HG02970 (cell line): ENCODE measurements around the gene KRT36.

ENCODE experiments used
- ATAC-seq: cut with Tn5 transposase; IDR thresholded peaks from one replicate; pipeline ENCODE4 v1.9.1; 2021; ENCODE audit warnings: mild to moderate bottlenecking, moderate library complexity, moderate number of reproducible peaks; ENCODE audit not compliant: unreplicated experiment, low FRiP score

Gene KRT36

GRCh38 chr17:41504246-41504977 is 14.7 kb upstream of the KRT36 start:
- ATAC-seq: no peak

GRCh38 chr17:41503202-41503601 is 13.5 kb upstream of the KRT36 start:
- no peak for ATAC-seq

- ATAC-seq: no peak
Measured at GRCh38 chr17:41500131-41500911, 10.6 kb upstream of the KRT36 start.

GRCh38 chr17:41499714-41500113 is 10.0 kb upstream of the KRT36 start:
- no peak for ATAC-seq

- ATAC-seq: no peak
Measured at GRCh38 chr17:41498276-41498675, 8.6 kb upstream of the KRT36 start.

- no peak for ATAC-seq
Measured at GRCh38 chr17:41496803-41497484, 7.2 kb upstream of the KRT36 start.

DNA sequence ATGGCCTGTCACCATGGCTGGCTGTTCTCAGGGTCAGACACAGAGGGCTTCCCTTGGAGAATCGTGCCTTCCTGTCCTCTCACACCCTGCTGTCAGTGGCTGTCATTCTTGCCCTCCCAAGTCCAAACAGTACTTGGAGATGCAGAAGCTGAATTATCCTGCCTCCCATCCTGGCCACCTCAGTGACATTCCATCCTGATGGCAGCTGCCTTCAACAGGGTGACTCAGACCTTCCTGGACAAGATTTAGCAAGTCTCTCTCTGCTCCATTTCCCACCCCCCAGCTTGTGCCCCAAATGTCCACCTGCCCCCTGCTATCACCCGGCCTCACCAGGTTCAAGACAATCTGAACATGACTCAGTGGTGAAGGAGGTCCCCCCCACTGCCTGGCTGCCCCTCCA is 4.8 kb upstream of the KRT36 start:
- ATAC-seq: no peak

DNA sequence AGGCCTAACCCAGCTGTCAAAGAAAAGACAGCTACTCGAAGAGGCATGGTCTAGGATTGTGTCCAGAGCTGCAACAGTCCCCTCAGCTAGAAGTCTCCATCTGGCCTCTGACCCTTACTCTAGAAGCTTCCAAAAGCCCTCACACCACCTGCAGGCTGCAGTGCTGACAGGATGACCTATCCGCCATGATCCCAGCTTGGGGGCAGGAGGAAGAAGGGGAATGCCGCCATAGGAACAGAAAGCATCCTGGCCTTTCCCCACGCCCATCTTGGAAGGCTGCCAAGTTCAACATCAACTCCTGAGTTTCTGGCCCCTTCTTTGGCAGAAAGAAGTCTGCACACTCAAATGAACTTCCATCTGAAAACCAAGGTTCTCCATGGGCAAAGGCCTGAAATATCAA is 3.1 kb upstream of the KRT36 start:
- ATAC-seq: no peak

DNA sequence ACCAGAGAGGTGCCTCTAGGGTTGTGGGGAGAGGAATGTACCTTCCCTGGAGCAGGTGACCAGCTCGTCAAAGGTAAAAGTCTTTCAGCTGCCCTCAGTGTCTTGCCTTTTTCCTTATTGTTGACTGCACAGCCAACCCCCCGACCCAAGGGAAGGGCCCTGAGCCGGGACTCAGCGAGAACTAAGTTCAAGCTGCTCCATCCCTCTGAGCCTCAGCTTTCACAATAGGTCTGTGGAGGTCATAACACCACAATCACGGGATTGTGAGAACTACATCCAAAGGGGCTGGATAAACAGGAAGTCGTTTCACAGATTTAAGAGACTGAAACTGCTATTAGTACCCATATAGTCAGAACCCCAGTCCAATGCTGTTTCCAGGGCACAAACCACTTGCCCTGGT is 2.6 kb upstream of the KRT36 start:
- no peak for ATAC-seq

DNA sequence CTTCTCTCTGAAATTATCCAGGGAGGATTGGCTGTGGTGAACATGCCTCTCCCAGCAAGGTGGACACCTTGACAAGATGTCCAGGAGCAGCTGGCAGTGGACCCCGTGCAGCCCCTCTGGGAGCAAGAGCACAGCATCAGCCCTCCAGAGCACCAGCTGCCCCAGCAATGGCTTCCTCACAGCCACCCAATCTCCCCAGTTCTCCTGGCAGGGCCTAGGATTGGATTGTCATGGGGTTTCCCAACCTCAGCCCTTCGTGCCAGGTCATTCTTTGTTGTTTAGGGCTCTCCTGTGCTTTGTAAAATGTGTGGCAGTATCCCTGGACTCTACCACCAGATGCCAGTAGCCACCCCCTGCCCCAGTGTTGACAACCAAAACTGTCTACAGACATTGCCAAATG is 1.8 kb upstream of the KRT36 start:
- no peak for ATAC-seq

- ATAC-seq: no peak
Measured at GRCh38 chr17:41490000-41490990, 585 bp upstream of the KRT36 start.

- ATAC-seq: no peak
Measured at GRCh38 chr17:41486809-41487530, 2.7 kb downstream of the KRT36 start.

GRCh38 chr17:41486316-41486715 is 3.4 kb downstream of the KRT36 start:
- ATAC-seq: no peak

GRCh38 chr17:41484920-41485904 is 4.5 kb downstream of the KRT36 start:
- ATAC-seq: no peak

DNA sequence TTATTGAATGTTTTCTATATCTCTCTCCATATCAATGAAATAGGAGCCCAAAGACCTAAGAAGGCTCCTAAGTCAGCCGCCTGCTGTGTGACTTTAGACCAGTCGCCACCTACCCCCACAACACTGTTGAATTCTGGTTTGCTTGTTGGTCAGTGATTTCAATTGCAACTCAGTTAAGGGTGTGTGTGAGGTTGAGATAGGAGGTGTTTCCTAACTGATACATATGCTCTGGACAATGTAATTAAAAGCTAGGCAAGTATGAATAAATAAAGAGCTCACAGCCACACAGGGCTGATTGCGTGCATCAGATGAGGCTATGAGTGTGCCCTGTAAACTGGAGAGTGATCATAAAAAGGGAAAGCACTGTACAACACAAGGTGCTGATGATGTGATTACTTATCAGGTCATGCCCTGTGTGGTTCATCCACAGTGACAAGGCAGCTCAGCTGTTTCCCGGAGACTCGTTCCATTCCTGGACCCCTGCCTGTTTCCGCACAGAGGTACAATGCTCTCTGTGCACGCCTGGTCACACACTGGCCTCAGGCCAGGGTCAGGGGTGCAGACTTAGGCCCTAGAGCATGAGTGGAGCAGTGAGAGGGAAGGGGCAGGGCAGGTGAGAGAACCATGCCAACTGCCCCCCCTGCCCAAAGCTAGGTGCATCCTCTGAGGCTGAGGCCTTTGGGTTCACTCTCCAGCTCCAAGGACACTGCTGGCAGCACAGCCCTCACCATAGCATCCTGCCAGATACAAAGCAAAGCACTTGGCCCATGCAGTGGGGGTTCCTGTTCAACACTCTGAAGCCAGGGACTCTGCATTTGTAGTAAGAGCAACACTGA is 5.5 kb downstream of the KRT36 start:
- ATAC-seq: no peak

DNA sequence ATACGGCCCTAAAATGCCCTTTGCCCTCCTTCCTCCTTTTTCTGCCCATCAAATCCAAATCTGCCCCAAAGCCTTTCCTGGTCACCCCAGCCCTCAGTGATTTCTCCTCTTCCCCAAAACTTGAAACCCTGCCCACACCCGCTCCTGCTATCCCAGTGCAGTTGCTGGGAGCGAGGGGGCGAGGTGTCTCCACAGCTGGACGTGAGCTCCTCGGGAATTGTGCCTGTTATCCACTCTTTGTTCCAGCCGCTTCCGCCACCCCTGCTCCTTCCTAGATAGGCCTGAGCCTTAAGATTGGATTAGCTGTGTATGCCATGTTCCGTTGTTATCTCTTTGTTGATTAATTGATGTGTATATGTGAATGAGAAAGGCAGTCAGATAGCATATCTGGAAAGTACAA is 6.2 kb downstream of the KRT36 start:
- ATAC-seq: no peak

DNA sequence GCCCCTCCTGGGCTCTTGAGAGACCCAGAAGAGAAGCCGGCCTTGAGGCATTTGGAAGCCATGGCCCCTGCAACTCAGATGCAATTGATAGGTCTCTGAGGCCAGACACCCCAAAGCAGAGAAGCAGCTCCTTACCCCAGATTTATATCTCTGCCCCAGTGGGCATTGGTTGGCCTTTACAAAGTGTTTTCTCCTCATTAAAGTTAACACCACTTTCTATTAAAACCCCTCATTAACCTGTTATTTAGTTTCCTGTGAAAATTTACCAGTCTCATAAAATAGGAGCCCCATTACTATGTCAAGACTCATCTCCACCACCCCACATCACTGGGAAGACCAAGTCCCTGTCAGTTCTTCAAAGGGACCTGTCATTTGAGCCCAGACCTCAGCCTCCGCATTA is 8.7 kb downstream of the KRT36 start, which contains the start of gene KRT35:
KRT35 (minus strand) TSS at position 116 of the 400 bp plus-strand sequence; CDS start at position 62, 54 bp downstream.
- no peak for ATAC-seq
